Stimulated activated CD8-positive, alpha-beta memory T cell treated with anti-CD3 and anti-CD28 coated beads, Interleukin-7, amount 100 ng/mL, for 24 hours (primary cell): Measurements from ENCODE around the gene TEK.

Experiments used
- DNase-seq: peaks from one replicate; pipeline ENCODE4 v3.0.0-alpha.2; 2020; ENCODE audit warnings: low read depth

TEK gene

GRCh38 chr9:27179245-27179865, 70.3 kb downstream of the TEK start:
- DNase-seq: no peak

GRCh38 chr9:27181381-27181780, 72.4 kb downstream of the TEK start:
- no peak for DNase-seq

- no peak for DNase-seq
These were observed 73.4 kb downstream of the TEK start for GRCh38 chr9:27182421-27182820.

GRCh38 chr9:27183131-27183530, 74.1 kb downstream of the TEK start:
- DNase-seq: no peak

GRCh38 chr9:27183701-27184100, 74.7 kb downstream of the TEK start:
- no peak for DNase-seq

GRCh38 chr9:27184556-27185351, 75.7 kb downstream of the TEK start:
- no peak for DNase-seq

GRCh38 chr9:27188426-27188825, 79.4 kb downstream of the TEK start:
- no peak for DNase-seq

GRCh38 chr9:27189426-27189825, 80.4 kb downstream of the TEK start:
- DNase-seq: no peak

GRCh38 chr9:27192291-27192960, 83.4 kb downstream of the TEK start:
- no peak for DNase-seq

- no peak for DNase-seq
These were observed 84.9 kb downstream of the TEK start for GRCh38 chr9:27193886-27194285.

GRCh38 chr9:27194401-27195091, 85.5 kb downstream of the TEK start:
- DNase-seq: no peak

- no peak for DNase-seq
These were observed 86.2 kb downstream of the TEK start for GRCh38 chr9:27195191-27195590.

GRCh38 chr9:27196383-27196782, 87.4 kb downstream of the TEK start:
- no peak for DNase-seq

GRCh38 chr9:27198190-27198589, 89.2 kb downstream of the TEK start:
- DNase-seq: no peak

GRCh38 chr9:27202056-27202455, 93.0 kb downstream of the TEK start:
- DNase-seq: no peak

- no peak for DNase-seq
These were observed 94.8 kb downstream of the TEK start for GRCh38 chr9:27203783-27204182.

- DNase-seq: no peak
These were observed 95.6 kb downstream of the TEK start for GRCh38 chr9:27204578-27204977.

- DNase-seq: no peak
These were observed 96.2 kb downstream of the TEK start for GRCh38 chr9:27205198-27205597.

GRCh38 chr9:27206041-27206440, 97.0 kb downstream of the TEK start:
- no peak for DNase-seq

- DNase-seq: no peak
These were observed 100.0 kb downstream of the TEK start for GRCh38 chr9:27209034-27209433.

GRCh38 chr9:27210588-27210987, 101.6 kb downstream of the TEK start:
- DNase-seq: no peak

- DNase-seq: no peak
These were observed 103.2 kb downstream of the TEK start for GRCh38 chr9:27212191-27212590.

- DNase-seq: no peak
These were observed 103.6 kb downstream of the TEK start for GRCh38 chr9:27212621-27213020.
